Measurements from ENCODE around the gene P4HB.

P4HB gene

GRCh38 chr17:81859906-81860755 lies at the start of gene P4HB:
Gene P4HB, minus strand, starts transcription at chr17:81860535. Its CDS starts 64 bp downstream, at chr17:81860471.
- DNase-seq (ENCODE audit: low read depth in 2 of 2), result peak in 1 of 2 donors; percentile 84

GRCh38 chr17:81909231-81909630 lies 48.9 kb upstream of the P4HB start:
- DNase-seq (ENCODE audit: low read depth in 2 of 2), result no peak

GRCh38 chr17:81908793-81909192 lies 48.5 kb upstream of the P4HB start:
- DNase-seq (ENCODE audit: low read depth in 2 of 2), result no peak

- DNase-seq (ENCODE audit: low read depth in 2 of 2), result no peak
These were observed 47.1 kb upstream of the P4HB start for GRCh38 chr17:81907219-81908145.

- no peak for DNase-seq (ENCODE audit: low read depth in 2 of 2)
These were observed 46.3 kb upstream of the P4HB start for GRCh38 chr17:81906476-81907218.

- no peak for DNase-seq (ENCODE audit: low read depth in 2 of 2)
These were observed 45.7 kb upstream of the P4HB start for GRCh38 chr17:81905993-81906392.

- no peak for DNase-seq (ENCODE audit: low read depth in 2 of 2)
These were observed 45.1 kb upstream of the P4HB start for GRCh38 chr17:81905424-81905875.

GRCh38 chr17:81904600-81905423 lies 44.5 kb upstream of the P4HB start:
- DNase-seq (ENCODE audit: low read depth in 2 of 2), result no peak

GRCh38 chr17:81903896-81904599 lies 43.7 kb upstream of the P4HB start:
- DNase-seq (ENCODE audit: low read depth in 2 of 2), result no peak

- no peak for DNase-seq (ENCODE audit: low read depth in 2 of 2)
These were observed 43.1 kb upstream of the P4HB start for GRCh38 chr17:81903415-81903831.

- no peak for DNase-seq (ENCODE audit: low read depth in 2 of 2)
These were observed 42.5 kb upstream of the P4HB start for GRCh38 chr17:81902653-81903414.

- no peak for DNase-seq (ENCODE audit: low read depth in 2 of 2)
These were observed 41.8 kb upstream of the P4HB start, which contains the start of gene NPB for GRCh38 chr17:81902023-81902652. Gene NPB, plus strand, starts transcription at chr17:81902238. Its CDS starts 40 bp downstream, at chr17:81902278.

- DNase-seq (ENCODE audit: low read depth in 2 of 2), result no peak
These were observed 41.1 kb upstream of the P4HB start for GRCh38 chr17:81901167-81902022.

GRCh38 chr17:81900181-81900820 lies 40.0 kb upstream of the P4HB start:
- no peak for DNase-seq (ENCODE audit: low read depth in 2 of 2)

GRCh38 chr17:81899514-81900166 lies 39.3 kb upstream of the P4HB start:
- DNase-seq (ENCODE audit: low read depth in 2 of 2), result no peak

GRCh38 chr17:81898885-81899284 lies 38.5 kb upstream of the P4HB start:
- DNase-seq (ENCODE audit: low read depth in 2 of 2), result no peak
